ENCODE results near the gene TSEN15. TPM values are rescaled to one million over a fixed set of nuclear protein-coding genes. Genes with fewer than 3 reads are reported as not detected.
"Not testable (repeated sequence)": the region's sequence is repeated elsewhere in the genome, so short reads cannot be mapped to it uniquely, and the experiment has no call there.

Gene TSEN15
- polyA plus RNA-seq, 4 donors, result 44.3 to 48.2 (median 44.9) TPM

GRCh38 chr1:184088037-184088436 lies 36.5 kb downstream of the TSEN15 start:
- no peak for DNase-seq (ENCODE audit: low read depth in 4 of 4, low spot score in 2 of 4)

- no peak for DNase-seq (ENCODE audit: low read depth in 4 of 4, low spot score in 2 of 4)
Measured at GRCh38 chr1:184093071-184093470, 41.5 kb downstream of the TSEN15 start.

GRCh38 chr1:184096005-184096404 lies 44.5 kb downstream of the TSEN15 start:
- no peak for DNase-seq (ENCODE audit: low read depth in 4 of 4, low spot score in 2 of 4)

- not testable (repeated sequence) for DNase-seq (ENCODE audit: low read depth in 4 of 4, low spot score in 2 of 4)
Measured at GRCh38 chr1:184096580-184096979, 45.0 kb downstream of the TSEN15 start.

- no peak for DNase-seq (ENCODE audit: low read depth in 4 of 4, low spot score in 2 of 4)
Measured at GRCh38 chr1:184101141-184101540, 49.6 kb downstream of the TSEN15 start.

GRCh38 chr1:184101571-184101970 lies 50.0 kb downstream of the TSEN15 start:
- no peak for DNase-seq (ENCODE audit: low read depth in 4 of 4, low spot score in 2 of 4)

GRCh38 chr1:184110272-184111204 lies 59.0 kb downstream of the TSEN15 start:
- no peak for DNase-seq (ENCODE audit: low read depth in 4 of 4, low spot score in 2 of 4)

GRCh38 chr1:184112176-184112948 lies 60.8 kb downstream of the TSEN15 start:
- DNase-seq (ENCODE audit: low read depth in 4 of 4, low spot score in 2 of 4), result no peak

GRCh38 chr1:184113251-184113650 lies 61.7 kb downstream of the TSEN15 start:
- DNase-seq (ENCODE audit: low read depth in 4 of 4, low spot score in 2 of 4), result no peak

GRCh38 chr1:184114818-184115398 lies 63.4 kb downstream of the TSEN15 start:
- DNase-seq (ENCODE audit: low read depth in 4 of 4, low spot score in 2 of 4), result no peak

GRCh38 chr1:184116287-184116686 lies 64.8 kb downstream of the TSEN15 start:
- DNase-seq (ENCODE audit: low read depth in 4 of 4, low spot score in 2 of 4), result peak in 1 of 4 donors; percentile 10

- peak in 1 of 4 donors; percentile 8 for DNase-seq (ENCODE audit: low read depth in 4 of 4, low spot score in 2 of 4)
Measured at GRCh38 chr1:184118046-184118445, 66.5 kb downstream of the TSEN15 start.

Other genes with a start within 250 kb of the TSEN15 start
- 10 to 100 TPM; 49.2 to 58.2 (median 51.3) TPM for gene RGL1, start 246.6 kb upstream of the TSEN15 start, polyA plus RNA-seq (ENCODE audit: insufficient read length in 4 of 4)
- gene COLGALT2, start 14.0 kb upstream of the TSEN15 start, polyA plus RNA-seq (ENCODE audit: insufficient read length in 4 of 4), result 1 to 10 TPM; 5.7 to 8.1 (median 7.7) TPM